Activated CD4-positive, alpha-beta T cell treated with anti-CD3 and anti-CD28 coated beads for 1 hour (primary cell): ENCODE data around the gene GPR37L1.

Source experiments
- DNase-seq: peaks from one replicate; pipeline ENCODE4 v3.0.0-alpha.2; 2020

GPR37L1 gene

DNA sequence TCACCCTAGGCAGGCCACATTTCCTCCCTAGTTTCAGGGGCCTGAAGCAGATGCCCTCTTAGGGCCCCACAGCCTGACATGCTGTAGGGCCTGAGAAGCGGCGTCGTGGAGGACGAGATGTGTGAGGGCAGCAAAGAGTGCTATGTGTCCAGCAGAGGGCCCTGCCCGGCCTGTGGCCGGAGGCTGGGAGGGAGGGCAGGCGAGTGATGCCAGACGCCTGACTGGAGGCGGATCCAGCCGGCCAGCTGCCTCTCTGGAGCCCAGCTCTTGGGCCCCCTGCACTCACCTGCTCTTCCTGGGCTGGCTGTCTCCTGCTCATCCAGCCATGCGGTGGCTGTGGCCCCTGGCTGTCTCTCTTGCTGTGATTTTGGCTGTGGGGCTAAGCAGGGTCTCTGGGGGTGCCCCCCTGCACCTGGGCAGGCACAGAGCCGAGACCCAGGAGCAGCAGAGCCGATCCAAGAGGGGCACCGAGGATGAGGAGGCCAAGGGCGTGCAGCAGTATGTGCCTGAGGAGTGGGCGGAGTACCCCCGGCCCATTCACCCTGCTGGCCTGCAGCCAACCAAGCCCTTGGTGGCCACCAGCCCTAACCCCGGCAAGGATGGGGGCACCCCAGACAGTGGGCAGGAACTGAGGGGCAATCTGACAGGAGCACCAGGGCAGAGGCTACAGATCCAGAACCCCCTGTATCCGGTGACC is at the start of gene GPR37L1:
Gene GPR37L1, plus strand, starts transcription at position 279 of the 697 bp plus-strand sequence. Its CDS starts 47 bp downstream, at position 326.
- no peak for DNase-seq

GRCh38 chr1:202073206-202073605 is 49.5 kb upstream of the GPR37L1 start:
- DNase-seq = no peak

DNA sequence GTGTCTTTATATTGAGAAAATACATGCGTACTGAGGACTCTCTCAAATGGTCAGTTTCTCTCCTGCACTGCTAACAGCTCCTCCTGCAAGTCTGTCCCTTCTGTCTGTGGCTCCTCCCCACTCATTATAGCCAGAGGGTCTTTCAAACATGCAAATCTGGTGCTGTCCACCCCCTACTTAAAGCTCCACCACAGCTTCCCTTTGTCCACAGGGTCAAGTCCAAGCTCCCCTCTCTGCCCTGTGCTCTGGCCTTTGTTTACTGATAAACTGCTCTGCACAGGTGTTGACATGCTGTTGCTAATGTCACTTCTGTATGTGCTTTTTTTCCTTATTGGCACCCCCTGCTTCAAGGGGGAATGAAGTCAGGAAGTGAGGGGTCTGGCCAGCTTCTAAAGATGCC is 47.7 kb upstream of the GPR37L1 start:
- no peak for DNase-seq

- no peak for DNase-seq
Measured at GRCh38 chr1:202075389-202075788, 47.3 kb upstream of the GPR37L1 start.

DNA sequence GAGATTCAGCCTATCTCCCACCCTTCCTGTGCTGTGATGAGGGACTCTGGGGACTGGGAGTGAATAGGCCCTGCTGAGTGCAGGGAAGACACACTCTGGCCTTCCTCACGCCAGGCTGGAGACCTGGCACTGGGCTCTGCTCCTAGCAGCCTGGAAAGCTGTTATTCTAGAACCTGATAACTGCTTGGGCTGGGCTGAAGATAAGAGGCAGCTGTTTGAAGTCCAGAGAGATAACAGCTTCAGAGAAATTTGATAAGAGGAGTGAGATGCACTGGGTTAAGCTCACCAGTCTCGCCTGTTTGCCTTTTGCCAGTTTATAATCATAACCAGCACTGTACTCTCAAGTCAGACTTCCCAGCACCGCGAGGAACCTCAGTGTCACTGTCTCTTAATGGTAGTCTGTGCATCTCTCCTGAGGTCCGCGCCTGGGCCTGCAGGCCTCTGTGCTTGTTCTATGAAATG is 46.6 kb upstream of the GPR37L1 start:
- no peak for DNase-seq

GRCh38 chr1:202078241-202078640 is 44.5 kb upstream of the GPR37L1 start:
- no peak for DNase-seq

GRCh38 chr1:202081992-202082391 is 40.7 kb upstream of the GPR37L1 start:
- no peak for DNase-seq

GRCh38 chr1:202084791-202085681 is 37.7 kb upstream of the GPR37L1 start:
- no peak for DNase-seq

DNA sequence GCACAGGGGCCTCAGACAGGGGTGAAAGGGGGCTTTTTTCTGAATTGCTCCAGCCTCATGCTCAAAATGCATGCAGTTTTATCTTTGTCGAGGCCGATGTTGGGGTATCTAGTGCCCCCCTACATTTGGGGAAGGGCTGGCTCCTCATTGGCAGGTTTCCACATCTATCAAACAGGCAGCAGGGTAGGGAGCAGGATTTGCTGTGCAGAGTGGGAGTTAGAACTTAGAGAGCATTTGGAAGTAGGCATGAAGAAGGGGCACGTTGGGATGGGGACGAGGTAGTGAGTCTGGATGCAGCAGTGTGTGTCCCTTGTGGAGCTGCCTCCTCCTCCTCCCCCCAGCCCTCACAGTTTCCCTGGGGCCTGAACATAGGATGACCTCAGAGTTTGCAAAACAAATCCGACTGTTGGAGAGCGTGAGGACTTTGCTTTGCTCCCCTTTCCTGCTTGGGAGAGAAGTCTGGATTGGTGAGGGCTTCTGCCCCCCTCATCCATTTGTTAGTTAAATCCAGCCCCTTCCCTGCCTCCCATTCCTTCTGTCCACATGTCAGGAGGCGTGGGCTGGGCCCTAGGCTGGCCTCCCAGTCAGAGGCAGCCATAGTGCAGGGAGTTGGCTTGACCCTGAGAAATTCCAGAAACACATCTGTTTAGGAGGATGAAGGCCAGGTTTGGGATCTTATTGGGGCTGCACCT is 36.9 kb upstream of the GPR37L1 start:
- DNase-seq = no peak

DNA sequence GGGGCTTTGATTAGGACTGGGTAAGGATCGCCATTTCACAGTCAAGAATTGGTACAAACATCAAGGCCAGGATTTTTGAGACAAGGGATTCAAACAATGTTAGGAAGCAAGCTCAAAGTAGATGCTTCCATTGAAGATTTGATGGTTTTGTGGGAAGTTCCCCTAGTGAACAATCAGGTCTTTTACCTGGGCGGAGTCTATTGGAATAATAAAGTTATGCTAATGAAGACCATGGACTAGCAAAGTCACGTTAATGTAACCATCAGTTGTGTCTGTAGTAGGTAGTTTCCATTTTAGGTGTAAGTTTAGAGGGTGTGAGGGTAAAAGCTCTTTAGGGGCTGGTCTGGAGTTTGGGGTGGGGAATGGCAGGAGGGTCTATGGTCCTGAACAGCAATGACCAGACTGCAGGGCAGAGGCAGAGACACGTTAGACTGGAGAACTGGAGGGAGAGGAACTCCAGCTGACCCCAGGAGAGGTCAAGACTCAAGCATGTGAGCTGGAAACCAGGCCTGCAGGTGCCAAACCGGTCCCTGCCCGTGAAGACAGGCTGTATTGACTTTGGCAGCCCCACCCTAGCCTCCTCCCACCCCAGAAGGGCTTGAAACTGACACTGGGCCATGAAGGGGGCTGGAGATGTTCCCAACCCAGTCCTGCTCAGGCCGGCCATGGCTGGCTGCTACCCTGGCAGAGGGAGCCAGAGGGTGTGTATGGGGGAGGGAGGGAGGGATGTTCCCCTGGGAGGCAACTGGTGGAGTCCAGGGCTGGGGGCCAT is 36.0 kb upstream of the GPR37L1 start:
- no peak for DNase-seq

DNA sequence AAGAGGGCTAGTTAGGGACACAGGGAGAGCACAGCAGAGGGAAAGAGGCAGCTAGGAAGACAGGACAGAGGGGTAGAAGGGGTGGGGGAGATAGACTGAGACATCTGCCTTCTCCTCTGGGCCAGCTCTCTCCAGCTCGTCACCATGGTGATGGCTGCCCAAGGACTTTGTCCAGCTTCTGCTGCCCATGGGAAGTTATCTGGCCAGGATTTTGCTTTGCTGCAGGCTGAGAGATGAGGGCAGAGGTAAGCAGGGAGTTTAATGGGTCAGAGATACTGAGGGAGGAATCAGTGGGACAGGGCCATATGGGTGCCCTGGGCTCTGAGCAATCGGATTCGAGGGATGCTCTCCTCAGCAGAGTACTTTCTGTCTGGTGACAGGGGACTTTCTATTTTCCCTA is 34.5 kb upstream of the GPR37L1 start:
- DNase-seq = no peak

DNA sequence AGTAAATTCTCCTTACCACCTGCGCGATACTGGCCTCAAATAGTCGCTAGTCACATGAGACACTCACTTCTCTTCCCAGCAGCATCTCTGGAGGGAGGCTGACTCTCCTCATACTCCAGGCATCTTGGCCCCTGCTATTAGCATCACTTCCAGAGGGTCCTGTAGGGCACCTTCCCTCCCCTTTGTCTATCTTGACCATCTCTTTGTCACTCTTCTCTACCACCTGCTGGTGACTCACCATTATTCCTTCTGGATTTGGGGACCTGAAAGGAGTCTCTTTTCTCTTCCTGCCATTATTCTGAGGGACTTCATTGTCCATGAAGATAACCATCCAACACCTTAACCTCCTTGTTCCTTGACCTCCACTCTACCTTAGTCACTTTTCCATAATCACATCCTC is 31.7 kb upstream of the GPR37L1 start:
- no peak for DNase-seq

GRCh38 chr1:202093858-202094257 is 28.9 kb upstream of the GPR37L1 start:
- DNase-seq = no peak

GRCh38 chr1:202101184-202101583 is 21.5 kb upstream of the GPR37L1 start:
- no peak for DNase-seq

GRCh38 chr1:202104073-202104472 is 18.6 kb upstream of the GPR37L1 start:
- DNase-seq = no peak

GRCh38 chr1:202105571-202106339 is 17.0 kb upstream of the GPR37L1 start:
- no peak for DNase-seq

DNA sequence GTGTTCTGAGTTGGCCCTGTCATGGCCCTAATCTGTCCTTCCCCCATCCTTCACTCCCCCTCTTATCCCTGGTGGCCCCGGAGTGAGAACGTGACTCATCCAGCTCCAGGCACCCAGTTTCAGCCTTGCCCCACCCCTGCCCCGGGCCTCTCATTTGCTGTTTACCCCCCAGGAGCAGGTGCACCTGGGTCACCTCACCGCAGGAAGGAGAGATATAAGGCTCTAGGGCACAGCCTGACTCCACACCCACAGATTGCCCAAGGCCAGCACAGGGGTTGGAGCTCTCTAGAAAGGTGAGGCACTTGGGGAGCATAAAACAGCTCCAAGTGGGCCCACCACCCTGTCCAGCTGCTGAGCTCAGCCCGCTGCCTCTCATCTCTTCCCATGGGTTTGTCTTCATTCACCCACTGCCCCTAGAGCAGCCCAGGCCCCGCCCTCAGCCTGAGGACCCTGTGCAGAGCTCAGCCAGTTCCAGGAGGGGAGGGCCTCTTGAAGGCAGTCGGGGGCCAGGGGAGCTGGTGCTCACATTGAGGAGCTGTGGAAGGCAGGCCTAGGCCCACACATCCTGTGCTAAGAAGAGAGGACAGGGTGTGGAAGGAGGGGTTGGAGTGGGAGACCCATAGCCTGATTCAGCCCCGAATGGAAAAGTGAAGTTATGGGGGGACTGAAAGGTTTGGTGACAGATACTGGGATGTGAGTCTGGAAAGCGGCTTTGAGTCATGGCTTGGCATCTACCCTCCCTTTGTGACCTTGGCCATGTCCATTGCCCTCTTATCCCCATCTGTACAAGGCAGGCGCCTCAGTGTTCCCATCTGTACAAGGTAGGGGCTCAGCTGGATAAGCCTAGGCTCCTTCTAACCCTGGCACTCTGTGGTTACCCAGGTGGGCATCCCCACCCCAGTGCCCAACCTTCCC is 16.1 kb upstream of the GPR37L1 start:
- DNase-seq = no peak

GRCh38 chr1:202107321-202107761 is 15.4 kb upstream of the GPR37L1 start:
- no peak for DNase-seq

- DNase-seq = no peak
Measured at GRCh38 chr1:202107801-202108731, 14.7 kb upstream of the GPR37L1 start.
